Hepatocyte (in vitro differentiated cells): ENCODE results near the gene MTMR10. TPM values are rescaled to one million over a fixed set of nuclear protein-coding genes. Genes with fewer than 3 reads are reported as not detected.

ENCODE experiments used
- DNase-seq: peaks from one replicate; pipeline ENCODE4 v3.0.0-alpha.2; 2016; ENCODE audit warnings: low spot score
- H2AFZ ChIP-seq: fragments of 200-600 bp; sonication (generic); 2 replicates; pipeline ENCODE4 v1.6.0; 2016; ENCODE audit warnings: antibody characterized with exemption, mild to moderate bottlenecking
- H3K27ac ChIP-seq: fragments of 200-600 bp; sonication (generic); 2 replicates; pipeline ENCODE4 v1.5.1; 2016; ENCODE audit warnings: mild to moderate bottlenecking
- H3K27me3 ChIP-seq: fragments of 200-600 bp; sonication (generic); 2 replicates; pipeline ENCODE4 v1.6.1; 2016
- H3K36me3 ChIP-seq: fragments of 200-600 bp; sonication (generic); replicated peaks from 2 replicates; pipeline ENCODE4 v1.5.1; 2016; ENCODE audit warnings: low read depth; ENCODE audit not compliant: insufficient read depth
- H3K4me1 ChIP-seq: fragments of 200-600 bp; sonication (generic); 2 replicates; pipeline ENCODE4 v1.5.1; 2016; ENCODE audit warnings: mild to moderate bottlenecking, moderate library complexity; ENCODE audit not compliant: insufficient read depth
- H3K4me2 ChIP-seq: fragments of 200-600 bp; sonication (generic); 2 replicates; pipeline ENCODE4 v1.6.0; 2016
- H3K4me3 ChIP-seq: fragments of 200-600 bp; sonication (generic); 2 replicates; pipeline ENCODE4 v1.5.1; 2016; ENCODE audit warnings: mild to moderate bottlenecking
- H3K79me2 ChIP-seq: fragments of 200-600 bp; sonication (generic); 2 replicates; pipeline ENCODE4 v1.6.0; 2017; ENCODE audit warnings: mild to moderate bottlenecking
- H3K9me2 ChIP-seq: fragments of 200-600 bp; sonication (generic); replicated peaks from 2 replicates; pipeline ENCODE4 v1.6.0; 2017; ENCODE audit warnings: mild to moderate bottlenecking; ENCODE audit not compliant: insufficient read depth
- H3K9me3 ChIP-seq: fragments of 200-600 bp; sonication (generic); 2 replicates; pipeline ENCODE4 v1.5.1; 2016; ENCODE audit warnings: low read depth, mild to moderate bottlenecking
- H4K20me1 ChIP-seq: fragments of 200-600 bp; sonication (generic); 2 replicates; pipeline ENCODE4 v1.6.0; 2016; ENCODE audit warnings: mild to moderate bottlenecking; ENCODE audit not compliant: insufficient read depth, poor library complexity, severe bottlenecking
- EZH2 ChIP-seq: fragments of 200-600 bp; sonication (generic); IDR thresholded peaks from 2 replicates; pipeline ENCODE4 v1.6.1; 2016; ENCODE audit warnings: antibody characterized with exemption, mild to moderate bottlenecking, borderline replicate concordance
- EZH2phosphoT487 ChIP-seq: fragments of 200-600 bp; sonication (generic); IDR thresholded peaks from one replicate; pipeline ENCODE4 v1.6.1; 2018; ENCODE audit warnings: antibody characterized with exemption, mild to moderate bottlenecking, low read depth, moderate library complexity; ENCODE audit not compliant: unreplicated experiment, severe bottlenecking
- WGBS: methylation state at CpG from one replicate; pipeline ENCODE4 v1.1.6; 2016; ENCODE audit warnings: low lambda C conversion rate; ENCODE audit errors: missing lambda C conversion rate; 5-methylcytosine and 5-hydroxymethylcytosine counted together
- polyA plus RNA-seq: library from polyadenylated mRNA; unstranded; fragments of >200 nt; fragmentation: Nextera tagmentation; extraction: Ambion mirVana; gene quantifications from 2 replicates; pipeline ENCODE4 v1.2.1, GENCODE V29; 2016
- total RNA-seq: library from RNA; depleted of rRNA; stranded (reverse); fragments of >200 nt; gene quantifications from 2 replicates; pipeline ENCODE4 v1.2.3, GENCODE V29; 2014
- TF ChIP-seq, protein P1 (sequence below): fragments of 200-600 bp; sonication (generic); IDR thresholded peaks from 2 replicates; pipeline ENCODE4 v1.5.1; 2016; ENCODE audit warnings: antibody characterized with exemption, mild to moderate bottlenecking; ENCODE audit not compliant: poor library complexity

The MTMR10 gene
- total and polyA plus RNA-seq, 2 experiments from 2014 or later = 10.3 to 19.6 TPM

DNA sequence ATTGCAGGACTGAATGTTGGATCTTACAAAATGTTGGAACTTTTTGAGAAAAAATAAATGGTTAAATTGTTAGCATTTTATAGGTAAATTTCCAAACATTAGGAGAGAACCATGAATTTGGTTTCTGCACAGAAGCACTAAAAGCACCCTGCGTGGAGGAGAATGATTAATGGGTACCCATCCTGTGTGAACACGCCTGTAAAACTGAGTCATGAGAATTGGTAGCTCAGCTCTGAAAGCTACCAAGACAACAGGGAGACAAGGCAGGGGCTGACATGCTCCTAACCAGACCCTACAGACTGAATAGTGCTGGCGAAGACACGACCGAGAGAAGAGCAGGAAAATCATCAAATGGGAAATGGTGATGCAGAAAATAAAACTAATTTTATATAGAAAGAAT, 32.4 kb upstream of the MTMR10 start:
- no peaks in the 10 kb centered on the region for H4K20me1 ChIP-seq
- WGBS = 79% methylated on average over 5 of the region's 5 CpGs
- peaks cover 10% of the 10 kb centered on the region for H3K4me1 ChIP-seq
- DNase-seq = no peak
- peak overlapping the region; percentile 25 for H3K4me2 ChIP-seq
- no peaks in the 10 kb centered on the region for H3K36me3 ChIP-seq
- no peak overlapping the region for H3K4me3 ChIP-seq
- no peaks in the 10 kb centered on the region for H3K27me3 ChIP-seq
- TF ChIP-seq, protein P1, sequence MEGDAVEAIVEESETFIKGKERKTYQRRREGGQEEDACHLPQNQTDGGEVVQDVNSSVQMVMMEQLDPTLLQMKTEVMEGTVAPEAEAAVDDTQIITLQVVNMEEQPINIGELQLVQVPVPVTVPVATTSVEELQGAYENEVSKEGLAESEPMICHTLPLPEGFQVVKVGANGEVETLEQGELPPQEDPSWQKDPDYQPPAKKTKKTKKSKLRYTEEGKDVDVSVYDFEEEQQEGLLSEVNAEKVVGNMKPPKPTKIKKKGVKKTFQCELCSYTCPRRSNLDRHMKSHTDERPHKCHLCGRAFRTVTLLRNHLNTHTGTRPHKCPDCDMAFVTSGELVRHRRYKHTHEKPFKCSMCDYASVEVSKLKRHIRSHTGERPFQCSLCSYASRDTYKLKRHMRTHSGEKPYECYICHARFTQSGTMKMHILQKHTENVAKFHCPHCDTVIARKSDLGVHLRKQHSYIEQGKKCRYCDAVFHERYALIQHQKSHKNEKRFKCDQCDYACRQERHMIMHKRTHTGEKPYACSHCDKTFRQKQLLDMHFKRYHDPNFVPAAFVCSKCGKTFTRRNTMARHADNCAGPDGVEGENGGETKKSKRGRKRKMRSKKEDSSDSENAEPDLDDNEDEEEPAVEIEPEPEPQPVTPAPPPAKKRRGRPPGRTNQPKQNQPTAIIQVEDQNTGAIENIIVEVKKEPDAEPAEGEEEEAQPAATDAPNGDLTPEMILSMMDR = no peak
- TF ChIP-seq EZH2phosphoT487 (no peak), EZH2 (no peak)
- no peaks in the 10 kb centered on the region for H3K79me2 ChIP-seq
- H3K9me2 ChIP-seq = no peaks in the 10 kb centered on the region
- no peak overlapping the region for H2AFZ ChIP-seq
- H3K27ac ChIP-seq = peak overlapping the region; percentile 53
- H3K9me3 ChIP-seq = no peaks in the 10 kb centered on the region

DNA sequence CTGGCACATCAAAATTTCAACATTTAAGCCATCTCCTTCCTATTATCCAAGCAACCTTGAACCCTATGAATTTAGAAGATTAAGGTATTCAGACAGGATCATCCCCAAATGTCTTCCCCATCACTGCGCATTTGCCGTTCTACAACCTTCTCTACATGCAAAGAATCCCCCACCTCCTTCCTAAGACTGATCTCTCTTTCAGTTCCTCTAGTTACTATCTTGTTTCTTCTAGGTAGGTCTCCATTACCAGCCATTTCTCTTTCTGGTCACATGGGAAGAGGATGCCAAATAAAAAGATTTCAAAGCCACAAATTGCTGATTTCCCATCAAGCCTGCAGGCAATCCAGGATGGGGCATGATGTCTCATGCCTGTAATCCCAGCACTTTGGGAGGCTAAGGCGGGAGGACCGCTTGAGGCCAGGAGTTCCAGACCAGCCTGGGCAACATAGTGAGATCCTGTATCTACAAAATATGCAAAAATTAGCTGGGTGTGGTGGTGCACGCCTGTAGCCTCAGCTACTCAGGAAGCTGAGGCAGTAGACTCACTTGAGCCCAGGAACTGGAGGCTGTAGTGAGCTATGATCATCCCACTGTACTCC, 29.7 kb upstream of the MTMR10 start:
- Histone ChIP-seq H3K27me3 (no peaks in the 10 kb centered on the region), H3K9me2 (no peaks in the 10 kb centered on the region), H3K4me3 (no peak overlapping the region), H2AFZ (no peak overlapping the region), H3K36me3 (no peaks in the 10 kb centered on the region), H3K79me2 (no peaks in the 10 kb centered on the region), H4K20me1 (no peaks in the 10 kb centered on the region), H3K4me2 (no peak overlapping the region), H3K9me3 (no peaks in the 10 kb centered on the region), H3K4me1 (peaks cover 10% of the 10 kb centered on the region), H3K27ac (no peak overlapping the region)
- TF ChIP-seq, protein P1 = no peak
- TF ChIP-seq EZH2 = no peak
- no peak for TF ChIP-seq EZH2phosphoT487
- DNase-seq = no peak
- 96% methylated on average over 5 of the region's 5 CpGs for WGBS

DNA sequence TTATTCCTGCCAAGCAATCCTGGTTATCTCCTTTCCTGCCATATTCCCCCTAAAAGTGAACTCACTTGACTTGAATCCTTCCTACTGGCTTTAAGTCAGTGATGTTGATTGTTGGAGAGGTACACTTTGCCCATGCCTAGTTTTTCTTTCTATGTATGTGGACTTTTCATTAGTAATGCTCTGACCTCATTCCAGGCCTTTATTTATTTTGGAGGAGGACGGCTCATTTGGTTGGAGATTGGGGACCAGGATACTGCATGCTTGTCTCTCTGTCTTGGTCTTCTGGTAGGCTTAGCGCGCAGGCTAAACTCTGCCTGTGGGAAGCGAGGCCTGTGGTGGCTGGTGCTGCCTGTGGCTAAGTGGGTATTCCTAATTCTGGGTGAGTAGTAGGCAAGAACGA, 29.1 kb upstream of the MTMR10 start:
- WGBS = 91% methylated on average over 5 of the region's 5 CpGs
- no peak for TF ChIP-seq EZH2
- no peak for TF ChIP-seq EZH2phosphoT487
- TF ChIP-seq, protein P1 = no peak

More for the DNA sequence above, 29.1 kb upstream of the MTMR10 start:
- H3K4me3 ChIP-seq = no peak overlapping the region
- H3K4me2 ChIP-seq = no peak overlapping the region
- H4K20me1 ChIP-seq = no peaks in the 10 kb centered on the region
- no peaks in the 10 kb centered on the region for H3K79me2 ChIP-seq
- H3K4me1 ChIP-seq = peaks cover 10% of the 10 kb centered on the region
- no peak for DNase-seq
- no peaks in the 10 kb centered on the region for H3K9me3 ChIP-seq
- H3K9me2 ChIP-seq = no peaks in the 10 kb centered on the region
- H3K27ac ChIP-seq = no peak overlapping the region
- H3K36me3 ChIP-seq = no peaks in the 10 kb centered on the region
- no peaks in the 10 kb centered on the region for H3K27me3 ChIP-seq
- H2AFZ ChIP-seq = no peak overlapping the region
